ENCODE data around the gene ZRSR2.
"Not testable (repeated sequence)": the region's sequence is repeated elsewhere in the genome, so short reads cannot be mapped to it uniquely, and the experiment has no call there.

The ZRSR2 gene

DNA sequence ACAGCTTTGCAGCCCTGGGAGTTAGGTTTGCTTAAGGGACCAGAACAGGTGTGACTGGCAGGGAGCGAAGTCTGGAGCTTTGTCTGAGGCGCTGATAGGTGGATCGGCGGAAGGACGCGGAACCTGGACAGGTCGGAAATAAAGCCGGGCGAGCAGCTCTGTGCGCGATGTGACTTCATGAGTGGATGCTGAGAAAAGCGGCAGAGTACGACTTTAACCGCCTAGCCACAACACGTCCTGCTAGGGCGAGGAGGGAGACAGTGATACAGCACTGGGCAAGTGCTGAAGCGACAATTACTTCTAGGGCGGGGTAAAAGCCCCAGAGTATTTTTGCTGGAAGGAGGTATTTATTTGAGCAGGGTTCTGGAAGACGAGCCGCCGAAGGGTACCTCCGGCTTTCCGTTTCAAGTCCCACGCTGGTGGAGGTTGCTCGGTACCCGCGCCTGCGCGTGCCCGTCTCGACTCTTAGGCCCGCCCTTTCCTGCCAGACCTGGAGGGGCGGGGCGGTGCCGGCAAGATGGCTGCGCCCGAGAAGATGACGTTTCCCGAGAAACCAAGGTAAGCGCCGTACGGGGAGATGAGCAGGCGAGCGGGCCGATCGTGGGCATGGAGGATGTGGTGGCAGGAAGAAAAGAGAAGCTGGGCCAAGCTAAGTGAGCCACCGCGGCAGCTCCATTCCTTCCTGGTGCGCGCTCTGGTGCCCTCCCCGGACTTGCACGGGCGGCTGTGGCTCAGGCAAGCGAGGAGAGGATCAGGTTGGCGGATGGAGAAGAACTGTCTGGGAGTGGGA, at the start of gene ZRSR2:
Gene ZRSR2 (plus strand): TSS at position 506 of the 790 bp plus-strand sequence. CDS start 12 bp downstream, at position 518.
- peak; percentile 70 to 88 for DNase-seq (ENCODE audit: low read depth in 2 of 2)

GRCh38 chrX:15744181-15744867, 46.0 kb upstream of the ZRSR2 start:
- no peak for DNase-seq (ENCODE audit: low read depth in 2 of 2)

GRCh38 chrX:15745179-15745578, 45.1 kb upstream of the ZRSR2 start:
- DNase-seq (ENCODE audit: low read depth in 2 of 2) = no peak

- not testable (repeated sequence) for DNase-seq (ENCODE audit: low read depth in 2 of 2)
Measured at GRCh38 chrX:15746651-15747050, 43.6 kb upstream of the ZRSR2 start.

- no peak for DNase-seq (ENCODE audit: low read depth in 2 of 2)
Measured at GRCh38 chrX:15747626-15748173, 42.6 kb upstream of the ZRSR2 start.

GRCh38 chrX:15748841-15749240, 41.4 kb upstream of the ZRSR2 start:
- no peak for DNase-seq (ENCODE audit: low read depth in 2 of 2)

- no peak for DNase-seq (ENCODE audit: low read depth in 2 of 2)
Measured at GRCh38 chrX:15749642-15750610, 40.4 kb upstream of the ZRSR2 start.

DNA sequence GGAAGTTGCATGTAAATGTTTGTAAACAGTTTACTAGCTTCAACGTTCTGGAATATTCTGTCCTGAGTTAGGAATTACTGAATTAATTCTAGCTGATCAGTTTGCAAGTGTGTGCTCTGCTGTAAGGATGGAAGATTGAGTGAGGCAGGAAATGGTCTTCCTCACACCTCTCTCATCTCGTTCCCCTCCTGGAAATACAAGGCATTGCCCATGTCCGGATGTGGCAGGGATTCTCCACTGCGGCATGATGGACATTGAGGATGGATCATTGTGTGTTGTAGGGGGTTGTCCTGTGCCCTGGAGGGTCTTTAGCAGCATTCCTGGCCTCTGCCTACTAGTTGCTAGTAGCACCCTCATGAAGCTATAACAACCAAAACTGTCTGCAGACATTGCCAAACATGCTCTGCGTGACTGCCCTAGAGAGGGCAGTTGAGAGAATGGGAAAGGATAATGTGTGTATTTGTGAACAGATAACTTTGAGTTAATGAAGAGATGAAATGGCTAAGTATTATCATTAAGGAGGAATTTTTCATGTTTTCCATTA, 39.6 kb upstream of the ZRSR2 start:
- no peak for DNase-seq (ENCODE audit: low read depth in 2 of 2)

DNA sequence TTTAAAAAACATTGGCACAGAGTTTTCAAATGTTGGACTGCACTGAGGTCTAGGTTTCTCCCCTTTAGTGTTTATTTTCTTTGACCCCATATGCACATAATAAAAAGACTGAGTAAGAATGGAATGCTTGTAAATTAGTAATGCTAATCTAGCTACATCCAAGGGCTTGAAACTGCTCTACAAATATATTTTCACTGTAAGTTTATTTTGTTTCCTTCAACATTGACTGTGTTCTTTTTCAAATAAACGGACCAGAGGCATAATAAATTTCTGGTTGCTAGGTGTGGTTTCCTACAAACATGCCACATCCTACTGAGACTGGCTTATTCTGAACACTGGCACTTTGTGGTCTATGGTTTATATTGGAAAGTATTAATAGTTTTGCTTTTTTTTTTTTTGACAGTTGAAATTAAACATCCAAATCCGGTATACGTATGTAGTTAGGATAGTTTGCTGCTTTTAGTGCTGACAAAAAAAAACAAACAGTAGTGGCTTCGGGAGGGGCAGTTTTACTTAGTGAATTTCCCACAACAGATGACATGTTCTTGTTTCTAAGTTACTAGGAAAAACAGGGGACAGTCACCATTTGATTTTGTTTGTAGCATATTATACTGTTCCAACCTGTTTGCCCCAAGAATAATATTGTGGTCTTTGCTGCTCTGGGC, 39.0 kb upstream of the ZRSR2 start:
- DNase-seq (ENCODE audit: low read depth in 2 of 2) = no peak

GRCh38 chrX:15755091-15755490, 35.2 kb upstream of the ZRSR2 start:
- no peak for DNase-seq (ENCODE audit: low read depth in 2 of 2)

DNA sequence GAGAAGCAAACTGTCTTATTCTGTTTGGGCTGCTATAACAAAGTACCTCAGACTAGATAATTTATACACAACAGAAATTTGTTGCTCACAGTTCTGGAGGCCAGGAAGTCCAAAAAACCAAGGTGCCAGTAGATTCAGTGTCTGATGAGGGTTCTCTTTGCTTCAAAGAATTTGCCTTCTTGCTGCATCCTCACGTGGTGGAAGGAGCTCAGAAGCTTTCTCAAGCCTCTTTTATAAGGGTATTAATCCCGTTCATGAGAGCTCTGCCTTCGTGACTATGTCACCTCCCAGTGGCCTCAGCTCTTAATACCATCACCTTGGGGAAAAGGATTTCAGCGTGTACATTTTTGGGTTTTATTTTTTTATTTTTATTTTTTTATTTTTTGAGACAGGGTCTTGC, 32.1 kb upstream of the ZRSR2 start:
- no peak for DNase-seq (ENCODE audit: low read depth in 2 of 2)

- DNase-seq (ENCODE audit: low read depth in 2 of 2) = not testable (repeated sequence)
Measured at GRCh38 chrX:15759886-15760285, 30.4 kb upstream of the ZRSR2 start.

DNA sequence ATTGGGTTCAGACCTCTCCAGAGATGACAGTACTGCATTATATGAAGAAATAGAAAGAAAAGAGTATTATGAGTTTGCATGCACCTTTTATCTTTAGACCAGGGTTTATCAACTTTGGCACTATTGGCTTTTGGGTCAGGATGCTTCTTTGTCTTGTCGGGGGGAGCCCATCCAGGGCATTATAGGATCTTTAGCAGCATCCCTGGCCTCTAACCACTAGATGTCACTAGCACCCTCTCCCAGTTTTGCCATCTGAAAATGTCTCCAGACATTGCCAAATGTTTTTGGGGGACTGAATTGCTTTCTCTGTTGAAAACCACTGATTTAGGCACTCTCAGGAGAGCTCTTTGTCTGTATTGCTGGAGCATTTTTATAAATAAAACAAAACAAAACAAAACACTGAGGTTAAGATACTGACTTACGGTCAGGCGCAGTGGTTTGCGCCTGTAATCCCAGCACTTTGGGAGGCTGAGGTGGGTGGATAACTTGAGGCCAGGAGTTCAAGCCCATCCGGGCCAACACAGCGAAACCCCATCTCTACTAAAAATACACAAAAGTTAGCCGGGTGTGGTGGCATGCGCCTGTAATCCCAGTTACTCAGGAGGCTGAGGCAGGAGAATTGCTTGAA, 28.6 kb upstream of the ZRSR2 start:
- DNase-seq (ENCODE audit: low read depth in 2 of 2) = no peak

GRCh38 chrX:15769300-15769954, 20.9 kb upstream of the ZRSR2 start:
- no peak for DNase-seq (ENCODE audit: low read depth in 2 of 2)

DNA sequence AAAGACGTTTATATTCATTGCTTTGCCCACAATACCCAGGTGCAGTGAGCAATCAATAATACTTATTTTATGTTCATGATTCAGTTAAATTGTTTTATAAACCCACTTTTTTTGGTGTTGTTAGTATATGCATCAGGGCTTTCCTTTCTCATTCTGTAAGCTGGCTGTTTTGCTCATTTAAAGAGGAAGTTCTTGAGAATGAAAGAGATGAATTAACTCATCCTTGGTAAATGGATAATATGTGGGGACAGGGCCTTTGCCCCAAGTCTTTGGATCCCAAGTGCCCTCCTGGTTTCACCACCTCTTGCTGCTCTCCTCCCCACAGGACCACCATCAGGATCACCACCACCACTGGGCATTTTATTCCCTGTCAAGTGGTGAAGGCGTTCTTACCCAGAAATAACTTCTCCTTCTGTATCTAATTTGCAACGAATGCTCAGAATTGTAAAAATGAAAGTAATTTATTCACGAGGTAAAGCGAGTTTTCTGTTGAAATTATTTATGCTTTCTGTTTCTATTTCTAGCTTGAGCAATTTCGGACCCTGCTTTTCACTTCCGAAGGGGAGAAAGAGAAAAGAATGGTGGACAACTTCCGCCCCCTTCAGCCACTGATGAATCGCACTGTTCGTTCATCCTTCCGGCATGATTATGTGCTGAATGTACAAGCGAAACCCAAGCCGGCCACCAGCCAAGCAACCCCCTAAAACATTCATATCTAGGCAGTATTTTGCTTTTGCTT, 8.2 kb upstream of the ZRSR2 start:
- DNase-seq (ENCODE audit: low read depth in 2 of 2) = no peak

DNA sequence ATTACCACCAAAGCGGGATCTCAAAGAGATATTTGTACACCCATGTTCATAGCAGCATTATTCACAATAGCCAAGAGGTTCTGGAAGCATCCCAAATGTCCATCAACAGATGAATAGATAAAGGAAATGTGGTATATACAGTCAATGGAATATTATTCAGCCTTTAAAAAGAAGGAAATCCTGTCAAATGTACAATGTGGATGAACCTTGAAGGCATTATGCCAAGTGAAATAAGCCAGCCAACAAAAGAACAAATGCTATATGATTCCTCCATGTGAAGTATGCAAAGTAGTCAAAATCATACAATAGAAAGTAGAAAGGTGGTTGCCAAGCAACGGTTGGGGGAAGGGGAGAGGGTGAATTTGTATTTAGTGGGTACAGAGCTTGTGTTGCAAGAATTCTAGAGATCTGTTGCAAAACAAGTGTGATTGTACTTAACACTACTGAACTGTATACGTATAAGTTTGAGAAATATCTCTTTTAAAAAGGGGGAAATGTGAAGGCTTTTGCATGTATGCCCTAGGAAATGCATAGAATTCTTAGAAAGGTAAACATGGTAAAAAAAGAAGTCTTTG, 5.0 kb upstream of the ZRSR2 start:
- DNase-seq (ENCODE audit: low read depth in 2 of 2) = no peak

DNA sequence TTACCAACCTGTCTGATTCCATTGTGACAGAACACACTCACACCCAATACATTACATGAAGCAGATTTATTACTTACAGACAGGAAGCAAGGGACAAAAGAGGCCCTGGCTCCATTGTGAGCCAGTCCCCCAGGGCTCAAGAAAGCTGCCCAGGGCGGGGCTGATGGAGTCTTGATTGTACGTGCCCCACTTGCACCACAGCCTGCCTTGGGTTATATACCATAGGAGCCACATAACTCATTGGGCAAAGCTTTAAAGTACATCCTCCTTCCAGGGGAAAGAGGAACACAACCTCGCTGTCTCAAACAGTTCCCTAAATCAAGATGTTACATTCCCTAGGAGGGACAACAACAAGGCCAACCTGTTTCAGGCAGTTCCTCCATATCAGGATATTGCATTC, 3.4 kb upstream of the ZRSR2 start:
- no peak for DNase-seq (ENCODE audit: low read depth in 2 of 2)

GRCh38 chrX:15790769-15791290, 546 bp downstream of the ZRSR2 start:
- no peak for DNase-seq (ENCODE audit: low read depth in 2 of 2)

- DNase-seq (ENCODE audit: low read depth in 2 of 2) = no peak
Measured at GRCh38 chrX:15797707-15798106, 7.4 kb downstream of the ZRSR2 start.

All from activated CD4-positive, alpha-beta T cell treated with anti-CD3 and anti-CD28 coated beads for 24 hours (primary cell).